C4-2B (cell line): ENCODE data around the gene ANKRD39.

ENCODE experiments used
- ZFX ChIP-seq: fragments of 450-650 bp; IDR thresholded peaks from 2 replicates; pipeline ENCODE4 v1.6.1; 2017
- TF ChIP-seq, protein P1 (sequence below): fragments of 450-650 bp; conservative IDR thresholded peaks from 2 replicates; pipeline ENCODE4 v1.5.1; 2017; ENCODE audit warnings: mild to moderate bottlenecking

- no peak for TF ChIP-seq ZFX
- TF ChIP-seq, protein P1, sequence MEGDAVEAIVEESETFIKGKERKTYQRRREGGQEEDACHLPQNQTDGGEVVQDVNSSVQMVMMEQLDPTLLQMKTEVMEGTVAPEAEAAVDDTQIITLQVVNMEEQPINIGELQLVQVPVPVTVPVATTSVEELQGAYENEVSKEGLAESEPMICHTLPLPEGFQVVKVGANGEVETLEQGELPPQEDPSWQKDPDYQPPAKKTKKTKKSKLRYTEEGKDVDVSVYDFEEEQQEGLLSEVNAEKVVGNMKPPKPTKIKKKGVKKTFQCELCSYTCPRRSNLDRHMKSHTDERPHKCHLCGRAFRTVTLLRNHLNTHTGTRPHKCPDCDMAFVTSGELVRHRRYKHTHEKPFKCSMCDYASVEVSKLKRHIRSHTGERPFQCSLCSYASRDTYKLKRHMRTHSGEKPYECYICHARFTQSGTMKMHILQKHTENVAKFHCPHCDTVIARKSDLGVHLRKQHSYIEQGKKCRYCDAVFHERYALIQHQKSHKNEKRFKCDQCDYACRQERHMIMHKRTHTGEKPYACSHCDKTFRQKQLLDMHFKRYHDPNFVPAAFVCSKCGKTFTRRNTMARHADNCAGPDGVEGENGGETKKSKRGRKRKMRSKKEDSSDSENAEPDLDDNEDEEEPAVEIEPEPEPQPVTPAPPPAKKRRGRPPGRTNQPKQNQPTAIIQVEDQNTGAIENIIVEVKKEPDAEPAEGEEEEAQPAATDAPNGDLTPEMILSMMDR = no peak
Observed at GRCh38 chr2:96810783-96811192, 47.0 kb downstream of the ANKRD39 start.
